G401 (cell line): ENCODE data around the gene HOTAIR. TPM values are rescaled to one million over a fixed set of nuclear protein-coding genes. Genes with fewer than 3 reads are reported as not detected.

Source experiments
- DNase-seq: peaks from one replicate; pipeline ENCODE4 v3.0.0-alpha.2; 2015; ENCODE audit warnings: low spot score
- in situ Hi-C: cut with HindIII; loops from 2 replicates; pipeline ENCODE4 v1.10.0; 2016; ENCODE audit warnings: low sequenced_read_pairs, mixed read lengths
- total RNA-seq: library from RNA; depleted of rRNA; stranded (reverse); fragments of >200 nt; shearing (Covaris generic); gene quantifications from 2 replicates; pipeline ENCODE4 v1.2.3, GENCODE V29; 2014

Gene HOTAIR
- total RNA-seq, 1 experiment from 2014 or later, result 4.1 TPM

- DNase-seq, result no peak
- in situ Hi-C loops, result loop anchor here (25.0 kb wide), 1 partner anchor 184 kb away; the partner anchor contains the start of gene SMUG1
Measured at GRCh38 chr12:54002915-54003389, 28.2 kb upstream of the HOTAIR start.

GRCh38 chr12:54002278-54002914 is 27.6 kb upstream of the HOTAIR start:
- DNase-seq, result no peak
- in situ Hi-C loops, result loop anchor here (25.0 kb wide), 1 partner anchor 185 kb away; the partner anchor contains the start of gene SMUG1

- DNase-seq, result no peak
- in situ Hi-C loops, result loop anchor here (25.0 kb wide), 1 partner anchor 186 kb away; the partner anchor contains the start of gene SMUG1
Measured at GRCh38 chr12:54001283-54002187, 26.8 kb upstream of the HOTAIR start.

DNA sequence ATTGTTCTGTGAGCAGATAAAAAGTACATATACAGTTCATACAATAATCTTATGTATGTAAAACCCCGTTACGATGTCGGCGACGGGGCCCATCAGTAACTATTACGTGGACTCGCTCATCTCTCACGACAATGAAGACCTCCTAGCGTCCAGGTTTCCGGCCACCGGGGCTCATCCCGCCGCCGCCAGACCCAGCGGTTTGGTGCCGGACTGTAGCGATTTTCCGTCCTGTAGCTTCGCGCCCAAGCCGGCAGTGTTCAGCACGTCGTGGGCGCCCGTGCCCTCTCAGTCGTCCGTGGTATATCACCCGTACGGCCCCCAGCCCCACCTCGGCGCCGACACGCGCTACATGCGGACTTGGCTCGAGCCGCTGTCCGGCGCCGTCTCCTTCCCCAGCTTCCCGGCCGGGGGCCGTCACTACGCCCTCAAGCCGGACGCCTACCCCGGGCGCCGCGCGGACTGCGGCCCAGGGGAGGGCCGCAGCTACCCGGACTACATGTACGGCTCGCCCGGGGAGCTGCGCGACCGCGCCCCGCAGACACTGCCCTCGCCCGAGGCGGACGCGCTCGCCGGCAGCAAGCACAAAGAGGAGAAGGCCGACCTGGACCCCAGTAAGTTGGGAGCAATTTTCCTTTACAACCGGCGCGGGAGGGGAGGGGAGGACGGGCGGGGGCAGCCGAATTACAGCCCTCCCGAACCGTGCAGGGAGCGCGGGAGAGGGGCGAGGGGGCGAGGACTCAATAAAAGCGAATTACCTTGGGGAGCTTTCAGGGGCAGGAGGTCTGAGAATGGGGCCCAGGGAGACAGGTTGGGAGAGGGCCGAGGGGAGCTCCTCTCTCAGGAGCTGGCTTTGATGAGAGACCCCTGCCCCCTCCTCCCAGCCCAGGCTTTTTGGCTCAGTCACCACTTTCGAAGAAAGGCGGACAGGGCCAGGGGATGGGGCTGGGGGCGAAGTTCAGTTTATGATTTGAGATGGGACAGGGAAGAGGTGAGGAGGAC is 25.7 kb upstream of the HOTAIR start, which contains the start of gene HOXC9:
TSS of gene HOXC9 (plus strand) at position 46 of the 999 bp plus-strand sequence. CDS start at position 74, 28 bp downstream.
- in situ Hi-C loops, result loop anchor here (25.0 kb wide), 1 partner anchor 187 kb away; the partner anchor contains the start of gene SMUG1
- DNase-seq, result no peak

DNA sequence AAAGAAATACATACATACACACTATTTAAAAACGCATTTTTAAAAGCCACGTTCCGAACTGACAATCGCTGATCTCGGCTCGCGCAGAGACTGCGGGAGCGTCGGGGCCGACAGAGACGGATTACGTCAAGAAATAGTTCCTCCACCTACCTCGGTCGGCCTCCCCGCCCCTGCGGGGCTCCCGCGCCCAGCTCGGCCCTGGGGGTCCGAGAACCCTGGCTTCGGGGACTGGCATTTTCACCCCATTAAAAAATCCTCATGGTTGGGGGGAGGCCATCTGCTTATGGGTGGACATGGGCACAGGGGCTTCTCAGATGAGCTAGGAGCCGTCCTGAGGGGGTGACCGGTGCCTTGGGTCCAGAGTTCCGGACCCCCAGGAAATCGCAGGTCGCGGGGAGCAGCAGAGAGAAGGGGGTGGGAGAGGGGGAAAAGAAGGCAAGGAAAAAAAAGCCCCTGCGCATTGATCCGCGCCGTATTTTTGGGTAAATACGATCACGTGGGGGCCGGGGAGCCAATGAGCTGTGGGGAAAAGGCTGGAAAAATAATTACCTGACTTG is 24.9 kb upstream of the HOTAIR start:
- in situ Hi-C loops, result loop anchor here (25.0 kb wide), 1 partner anchor 188 kb away; the partner anchor contains the start of gene SMUG1
- no peak for DNase-seq

DNA sequence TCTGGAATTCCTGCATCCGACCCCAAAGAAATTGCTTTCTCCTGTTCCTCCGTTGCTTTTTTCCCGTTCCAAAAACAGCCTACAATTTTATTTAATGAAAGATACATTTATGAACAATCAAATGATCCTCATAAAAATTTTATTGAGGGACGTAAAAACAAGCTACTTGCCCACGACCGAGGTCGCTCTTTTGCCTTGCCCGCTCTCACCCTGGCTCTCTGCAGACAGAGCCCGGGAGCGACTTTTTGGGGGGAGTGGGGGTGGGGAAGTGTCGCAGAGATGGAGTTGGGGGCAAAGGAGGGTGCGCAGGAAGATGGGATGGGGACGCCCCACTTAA is 24.1 kb upstream of the HOTAIR start:
- no peak for DNase-seq
- in situ Hi-C loops, result no loop called here

DNA sequence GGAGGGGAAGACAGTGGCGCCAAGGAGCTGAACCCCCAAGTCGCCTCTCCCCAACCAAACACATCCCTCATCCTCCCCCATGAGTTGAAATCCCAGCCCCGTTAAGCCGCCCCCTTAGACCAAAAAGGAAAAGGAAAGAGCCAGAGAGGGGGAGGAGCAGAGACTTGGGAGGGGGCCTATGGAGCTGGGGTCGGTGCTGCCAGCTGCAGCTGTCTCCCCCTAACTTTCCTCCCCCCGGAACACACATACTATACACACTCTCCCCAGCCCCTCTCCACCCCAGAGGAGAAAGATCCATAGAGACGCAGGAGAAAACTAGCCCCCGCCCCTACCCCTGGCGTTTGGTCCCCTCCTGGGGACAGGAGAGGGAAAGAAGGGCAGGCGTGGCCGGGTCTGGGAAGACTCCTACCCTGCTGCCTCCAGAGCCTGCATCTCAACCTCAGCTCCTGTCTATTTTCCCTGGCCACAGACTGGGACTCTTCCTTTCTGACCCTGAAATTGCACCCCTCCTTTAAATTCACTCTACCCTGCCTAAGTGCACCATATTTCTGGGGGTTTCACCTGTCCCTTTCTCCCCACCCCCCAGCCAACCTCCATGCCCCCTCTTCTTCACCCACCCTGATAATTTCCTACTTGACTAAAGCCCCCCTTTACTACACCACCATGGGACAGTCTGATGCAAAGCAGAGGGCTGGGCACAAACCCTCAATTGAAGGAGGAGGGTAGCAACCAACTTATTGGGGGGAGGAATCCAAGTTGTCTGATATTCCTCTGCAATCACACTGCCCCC is 23.6 kb upstream of the HOTAIR start:
- DNase-seq, result no peak
- in situ Hi-C loops, result no loop called here

DNA sequence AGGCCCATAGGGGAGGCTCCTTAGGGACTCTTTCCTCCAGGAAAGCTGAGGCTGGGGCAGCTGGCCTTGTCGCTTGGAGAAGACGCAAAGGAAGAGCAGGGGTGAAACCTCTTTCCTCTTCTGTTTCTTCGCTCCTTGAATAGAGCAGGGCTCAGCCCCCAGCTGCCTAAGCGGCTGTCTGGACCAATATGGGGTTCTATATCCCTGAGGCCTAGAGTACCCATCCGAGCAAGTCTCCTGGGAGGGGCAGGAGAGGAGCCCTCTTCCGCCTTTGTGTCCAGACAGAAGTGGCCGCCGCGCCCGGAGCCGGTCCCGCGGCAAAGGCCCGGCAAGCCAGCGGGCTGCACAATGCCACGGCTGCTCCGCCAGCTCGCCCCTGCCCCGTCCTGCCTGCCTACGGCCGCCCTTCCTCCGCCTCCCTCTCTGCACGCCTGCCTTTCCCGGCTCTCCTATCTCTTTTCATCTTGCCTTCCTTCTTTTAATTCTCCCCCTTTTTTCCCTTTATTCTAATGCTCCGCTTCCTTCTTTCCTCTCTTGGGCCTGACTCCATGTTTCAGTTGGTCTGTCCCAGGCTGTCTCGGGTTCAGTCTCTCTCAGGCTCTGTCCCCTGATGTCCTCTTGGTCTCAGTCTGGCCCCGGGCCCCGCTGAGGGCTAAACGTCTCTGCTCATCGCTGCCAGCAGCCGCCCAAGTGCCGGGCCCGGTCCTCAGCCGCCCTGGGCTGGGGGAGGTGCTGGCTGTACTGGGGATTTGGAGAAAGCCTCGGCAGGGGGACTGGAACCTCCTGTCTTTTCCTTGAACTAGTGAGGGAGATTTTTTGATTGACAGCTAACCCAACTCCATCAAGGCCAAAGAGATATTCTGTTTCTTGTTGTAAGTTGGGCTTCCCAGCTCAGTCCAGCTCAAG is 22.7 kb upstream of the HOTAIR start:
- in situ Hi-C loops, result no loop called here
- no peak for DNase-seq

DNA sequence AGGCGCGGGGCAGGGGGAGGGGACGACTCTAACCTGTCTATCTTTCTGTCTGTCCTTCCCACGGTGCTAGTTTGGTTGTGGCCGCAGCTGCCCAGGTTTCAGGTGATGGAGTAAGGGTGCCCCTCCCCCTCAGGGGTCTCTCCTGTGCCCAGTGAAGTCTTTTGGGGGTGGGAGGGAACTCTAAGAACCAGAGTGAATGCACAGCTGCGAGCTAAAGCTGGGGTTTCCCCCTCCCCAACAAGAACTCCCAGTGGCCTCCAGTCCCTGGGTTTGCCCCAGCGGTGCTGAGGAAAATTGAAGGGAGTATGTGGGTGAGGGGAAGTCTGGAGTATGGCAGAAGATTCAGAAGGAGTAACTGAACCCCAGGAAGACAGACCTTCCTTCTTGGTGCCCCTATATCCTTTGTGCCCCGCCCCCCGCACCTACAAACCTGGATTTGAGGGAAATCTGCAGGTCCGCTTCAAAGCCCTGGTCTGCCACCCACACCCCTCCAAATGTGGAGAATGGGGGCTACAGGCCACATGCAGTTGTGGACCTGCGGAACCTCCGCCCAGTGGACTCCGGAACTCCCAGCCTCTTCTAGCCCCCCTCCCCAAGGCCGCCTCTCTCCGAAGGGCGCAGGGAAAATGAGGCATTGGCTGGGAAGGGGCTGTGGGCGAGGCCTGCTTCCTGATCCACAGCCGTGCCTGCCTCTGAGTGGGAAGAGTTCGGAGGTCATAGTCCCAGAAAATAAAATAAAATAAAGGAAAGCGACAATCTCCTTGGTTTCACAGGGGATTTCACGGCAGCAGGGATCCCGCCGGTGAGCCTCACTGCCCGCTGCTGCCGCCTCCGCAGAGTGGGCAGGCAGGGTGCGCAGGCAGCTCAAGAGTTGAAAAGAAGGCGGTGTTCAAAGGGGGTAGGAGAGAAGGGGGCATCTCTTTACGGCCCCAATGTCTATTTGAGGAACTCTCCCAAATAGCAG is 21.8 kb upstream of the HOTAIR start:
- DNase-seq, result no peak
- in situ Hi-C loops, result no loop called here

DNA sequence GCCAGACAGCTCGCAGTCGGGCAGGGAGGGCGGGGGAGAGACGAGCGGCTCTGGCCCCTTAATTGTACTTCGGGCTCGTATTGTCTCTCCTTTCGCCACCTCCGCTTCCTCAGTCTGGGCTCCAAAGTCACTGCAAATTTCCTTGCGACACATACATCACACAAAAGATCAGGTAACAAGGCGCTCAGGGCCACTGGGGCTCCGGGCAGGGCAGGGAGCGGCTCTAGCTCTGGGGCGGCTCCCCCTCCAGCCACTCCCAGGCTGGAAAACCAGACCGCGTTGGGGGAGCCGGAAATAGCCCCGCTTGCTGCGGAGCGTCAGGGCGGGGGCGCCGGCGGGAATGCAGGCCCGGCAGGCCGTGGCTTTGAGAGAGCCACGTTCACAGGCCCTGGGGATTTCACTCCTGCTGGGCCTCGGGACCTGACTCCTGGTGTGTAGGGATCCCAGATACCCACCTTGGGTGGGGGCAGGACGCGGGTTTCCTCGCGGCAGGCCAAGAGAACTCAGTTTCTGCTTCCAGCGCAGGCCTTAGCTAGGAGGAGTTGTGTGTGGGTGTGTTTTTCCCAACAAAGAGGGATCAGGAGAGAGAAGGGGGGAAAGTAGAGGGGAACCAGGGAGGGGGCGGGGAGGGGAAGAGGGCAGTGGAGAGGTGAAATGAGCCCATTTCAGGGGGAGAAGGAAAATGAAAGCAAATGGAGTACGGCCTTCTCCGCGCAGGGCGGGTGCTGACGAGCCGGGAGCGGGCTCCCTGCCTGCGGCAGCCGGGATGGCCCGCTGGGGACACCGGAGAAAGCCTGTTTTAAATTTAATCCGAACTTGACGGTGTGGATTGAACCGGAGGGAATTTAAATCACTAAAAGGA is 20.9 kb upstream of the HOTAIR start:
- in situ Hi-C loops, result no loop called here
- no peak for DNase-seq

- in situ Hi-C loops, result no loop called here
- no peak for DNase-seq
Measured at GRCh38 chr12:53995002-53995377, 20.2 kb upstream of the HOTAIR start.

DNA sequence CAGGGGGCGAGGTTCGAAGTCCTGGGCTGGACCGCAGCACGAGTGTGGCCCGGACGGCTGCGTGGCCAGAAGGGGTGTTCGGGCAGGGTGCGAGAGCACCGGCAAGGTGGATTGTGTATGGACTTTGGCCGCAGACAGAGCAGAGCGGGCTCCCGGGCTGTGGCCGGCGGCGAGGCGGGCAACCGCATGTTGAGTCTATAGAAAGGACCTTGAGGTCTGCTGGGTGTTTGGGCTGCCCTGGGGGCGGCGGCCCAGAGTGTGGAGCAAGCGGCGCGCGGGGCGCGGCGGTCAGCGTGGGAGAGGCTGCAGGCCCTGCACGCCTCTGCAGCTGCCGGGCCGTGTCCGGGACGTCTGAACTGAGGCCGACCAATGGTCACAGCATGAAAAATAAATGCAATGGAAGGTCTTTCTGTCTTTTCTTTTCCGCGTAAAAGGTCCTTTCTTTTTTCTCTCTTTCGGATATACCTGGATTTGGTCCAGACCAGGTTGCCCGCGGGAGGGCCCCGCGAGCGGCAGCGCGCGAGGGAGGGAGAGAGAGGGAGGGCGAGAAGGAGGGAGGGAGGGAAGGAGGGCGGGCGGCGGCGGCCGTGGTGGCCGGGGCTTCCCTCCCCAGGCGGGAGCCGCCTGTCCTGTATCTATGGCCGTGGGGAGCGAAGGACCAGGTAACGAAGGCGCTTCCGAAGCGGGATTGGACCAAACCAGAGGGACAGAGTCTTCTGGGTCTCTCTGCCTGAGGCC is 19.7 kb upstream of the HOTAIR start:
- DNase-seq, result no peak
- in situ Hi-C loops, result no loop called here

DNA sequence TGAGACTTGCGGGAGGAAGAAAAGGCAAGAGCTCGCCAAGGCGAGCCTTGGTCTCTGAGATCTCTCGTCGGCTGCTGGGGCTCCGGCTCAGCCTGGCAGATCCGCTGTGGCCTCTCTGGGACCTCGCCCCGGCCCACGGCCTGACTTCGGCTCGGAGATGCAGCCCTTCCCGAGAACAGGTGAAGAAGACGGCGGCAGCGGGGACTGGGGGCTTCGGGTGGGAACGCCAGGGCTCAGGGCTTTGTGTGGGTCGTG is 19.2 kb upstream of the HOTAIR start:
- no peak for DNase-seq
- in situ Hi-C loops, result no loop called here

DNA sequence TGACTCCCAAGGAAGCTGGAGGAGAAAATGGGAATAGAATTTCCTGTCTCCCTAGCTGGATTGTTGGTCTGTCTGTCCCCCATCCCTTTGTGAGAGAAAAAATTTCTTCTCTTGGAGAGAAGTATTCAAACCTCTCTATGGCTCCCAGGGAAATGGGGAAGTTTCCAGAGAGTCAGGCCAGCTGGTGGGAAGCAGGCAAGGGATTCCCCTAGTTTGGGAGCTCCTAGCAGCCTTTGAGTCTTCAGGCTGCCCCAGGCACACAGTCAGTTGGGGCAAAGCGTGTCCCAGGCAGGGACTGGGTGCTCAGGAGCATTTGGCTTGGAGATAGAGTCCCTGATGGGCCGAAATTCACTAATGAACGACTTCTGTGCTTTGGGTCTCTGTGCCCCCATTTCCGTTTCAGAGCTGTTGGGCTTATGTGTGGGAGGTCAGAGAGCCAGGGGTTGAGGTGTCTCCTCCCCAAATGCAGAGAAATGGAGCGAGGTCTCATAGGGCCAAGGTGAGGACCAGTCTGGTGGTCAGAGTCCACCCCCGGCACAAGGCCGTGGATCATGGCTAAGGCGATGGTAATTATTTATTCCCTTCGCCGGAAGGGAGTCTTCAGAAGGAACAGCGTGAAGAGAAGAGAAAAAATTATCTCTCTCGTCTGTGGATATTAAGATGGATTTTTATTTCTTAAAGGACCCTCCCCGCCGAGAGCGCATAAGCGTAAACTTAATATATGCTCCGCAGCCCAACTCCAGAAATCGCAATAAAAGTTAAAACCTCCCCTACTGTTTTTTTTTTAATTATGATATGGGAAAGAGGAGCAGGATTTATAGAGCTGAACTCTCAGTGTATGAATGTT is 18.6 kb upstream of the HOTAIR start:
- DNase-seq, result no peak
- in situ Hi-C loops, result no loop called here
